ENCODE results near the gene FAM32A.

DNA sequence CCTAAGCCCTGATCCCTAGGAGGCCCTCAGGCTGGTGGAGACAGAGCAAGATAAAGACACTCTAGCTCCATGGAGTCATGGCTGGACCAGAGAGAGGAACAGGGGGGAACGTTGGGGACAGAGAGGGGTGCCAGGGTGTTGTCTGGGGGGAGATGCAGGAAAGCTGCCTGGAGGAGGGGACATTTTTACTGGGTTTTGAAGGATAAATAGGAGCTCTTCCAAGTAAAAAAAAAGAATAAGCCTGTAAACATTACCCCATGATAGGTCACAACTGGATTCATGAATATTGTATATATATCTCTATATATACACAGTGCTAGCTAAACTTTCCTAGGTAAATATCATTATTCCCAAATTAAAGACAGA, 41.0 kb upstream of the FAM32A start:
- TF ChIP-seq, protein P1, sequence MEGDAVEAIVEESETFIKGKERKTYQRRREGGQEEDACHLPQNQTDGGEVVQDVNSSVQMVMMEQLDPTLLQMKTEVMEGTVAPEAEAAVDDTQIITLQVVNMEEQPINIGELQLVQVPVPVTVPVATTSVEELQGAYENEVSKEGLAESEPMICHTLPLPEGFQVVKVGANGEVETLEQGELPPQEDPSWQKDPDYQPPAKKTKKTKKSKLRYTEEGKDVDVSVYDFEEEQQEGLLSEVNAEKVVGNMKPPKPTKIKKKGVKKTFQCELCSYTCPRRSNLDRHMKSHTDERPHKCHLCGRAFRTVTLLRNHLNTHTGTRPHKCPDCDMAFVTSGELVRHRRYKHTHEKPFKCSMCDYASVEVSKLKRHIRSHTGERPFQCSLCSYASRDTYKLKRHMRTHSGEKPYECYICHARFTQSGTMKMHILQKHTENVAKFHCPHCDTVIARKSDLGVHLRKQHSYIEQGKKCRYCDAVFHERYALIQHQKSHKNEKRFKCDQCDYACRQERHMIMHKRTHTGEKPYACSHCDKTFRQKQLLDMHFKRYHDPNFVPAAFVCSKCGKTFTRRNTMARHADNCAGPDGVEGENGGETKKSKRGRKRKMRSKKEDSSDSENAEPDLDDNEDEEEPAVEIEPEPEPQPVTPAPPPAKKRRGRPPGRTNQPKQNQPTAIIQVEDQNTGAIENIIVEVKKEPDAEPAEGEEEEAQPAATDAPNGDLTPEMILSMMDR (conservative IDR thresholded peaks at IDR 0.05 in 1 of 2, IDR thresholded peaks at IDR 0.05 in 1 of 2; ENCODE audit: low read depth in 1 of 2, low read length in 2 of 2): no peak
- no peak for TF ChIP-seq EZH2 (IDR thresholded peaks at IDR 0.05; ENCODE audit: low read length, missing control alignments)
